ENCODE measurements around the gene SLC26A4. TPM values are rescaled to one million over a fixed set of nuclear protein-coding genes. Genes with fewer than 3 reads are reported as not detected.

SLC26A4 gene
- total and polyA plus RNA-seq, 10 of the 15 experiments (the other 5 are each of a cell fraction or from before 2014, with no cell fraction given): 0.01 to 0.18 (median 0.08) TPM; not detected in 5

DNA sequence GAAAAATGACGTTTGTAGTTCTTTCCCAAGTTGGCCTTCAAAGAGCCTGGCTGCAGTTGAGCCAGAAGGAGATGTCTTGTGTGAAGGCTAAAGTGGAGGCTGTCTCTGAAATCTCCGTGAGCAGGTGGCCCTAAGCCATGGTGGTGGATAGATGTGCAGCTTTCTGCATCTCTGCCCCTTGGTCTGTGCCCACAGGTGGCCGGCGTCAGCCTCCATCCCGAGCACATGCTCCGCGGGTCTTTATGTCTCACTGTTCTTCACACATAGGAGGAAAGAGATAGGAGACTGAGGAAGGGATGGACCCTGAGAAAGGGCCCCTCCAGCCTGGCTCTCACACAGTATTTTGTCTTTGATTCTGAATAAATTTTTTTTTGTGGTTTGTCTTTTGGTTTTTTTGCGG lies 30.3 kb upstream of the SLC26A4 start:
- no peaks in the 10 kb centered on the region; the same call in 1 of the 2 replicates for H4K20me1 ChIP-seq (ENCODE audit: control insufficient read depth, insufficient read depth)
- H3K4me2 ChIP-seq (ENCODE audit: control insufficient read depth, insufficient read depth): no peak overlapping the region
- no peak overlapping the region for H3K9ac ChIP-seq (ENCODE audit: control insufficient read depth, insufficient read depth, low read length)
- no peak for TF ChIP-seq RB1 (IDR thresholded peaks at IDR 0.05; ENCODE audit: borderline replicate concordance)
- TF ChIP-seq TARDBP (IDR thresholded peaks at IDR 0.05; ENCODE audit: borderline replicate concordance): no peak
- TF ChIP-seq NR2F1 (conservative IDR thresholded peaks at IDR 0.05): no peak
- TF ChIP-seq ZBTB4 (CRISPR knock-in tag; IDR thresholded peaks at IDR 0.05): no peak
- no peak for TF ChIP-seq RELA (IDR thresholded peaks at IDR 0.05; ENCODE audit: borderline replicate concordance, partially characterized antibody)
- no peak for TF ChIP-seq GATAD2B (conservative IDR thresholded peaks at IDR 0.05; ENCODE audit: low read depth)
- no peak for TF ChIP-seq NR2C2 (IDR thresholded peaks at IDR 0.05; ENCODE audit: borderline replicate concordance, control insufficient read depth, insufficient read length, low read depth)
- TF ChIP-seq, protein P1, sequence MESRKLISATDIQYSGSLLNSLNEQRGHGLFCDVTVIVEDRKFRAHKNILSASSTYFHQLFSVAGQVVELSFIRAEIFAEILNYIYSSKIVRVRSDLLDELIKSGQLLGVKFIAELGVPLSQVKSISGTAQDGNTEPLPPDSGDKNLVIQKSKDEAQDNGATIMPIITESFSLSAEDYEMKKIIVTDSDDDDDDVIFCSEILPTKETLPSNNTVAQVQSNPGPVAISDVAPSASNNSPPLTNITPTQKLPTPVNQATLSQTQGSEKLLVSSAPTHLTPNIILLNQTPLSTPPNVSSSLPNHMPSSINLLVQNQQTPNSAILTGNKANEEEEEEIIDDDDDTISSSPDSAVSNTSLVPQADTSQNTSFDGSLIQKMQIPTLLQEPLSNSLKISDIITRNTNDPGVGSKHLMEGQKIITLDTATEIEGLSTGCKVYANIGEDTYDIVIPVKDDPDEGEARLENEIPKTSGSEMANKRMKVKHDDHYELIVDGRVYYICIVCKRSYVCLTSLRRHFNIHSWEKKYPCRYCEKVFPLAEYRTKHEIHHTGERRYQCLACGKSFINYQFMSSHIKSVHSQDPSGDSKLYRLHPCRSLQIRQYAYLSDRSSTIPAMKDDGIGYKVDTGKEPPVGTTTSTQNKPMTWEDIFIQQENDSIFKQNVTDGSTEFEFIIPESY (IDR thresholded peaks at IDR 0.05): no peak
- TF ChIP-seq HDAC6 (IDR thresholded peaks at IDR 0.05; ENCODE audit: unreplicated experiment): no peak
- TF ChIP-seq ZZZ3 (IDR thresholded peaks at IDR 0.05; ENCODE audit: control insufficient read depth, insufficient read length, low read depth): no peak
- TF ChIP-seq TBL1XR1 (IDR thresholded peaks at IDR 0.05; ENCODE audit: low read depth, low read length): no peak
- no peak for TF ChIP-seq FOXM1 (IDR thresholded peaks at IDR 0.05; ENCODE audit: low read depth, low read length)
- TF ChIP-seq BACH1 (IDR thresholded peaks at IDR 0.05; ENCODE audit: borderline replicate concordance): no peak
- H3K36me3 ChIP-seq (ENCODE audit: control insufficient read depth in 2 of 2, insufficient read depth in 2 of 2, low read length in 1 of 2): no peaks in the 10 kb centered on the region; a peak in 1 of 4 replicates
- RAD21 ChIA-PET (ENCODE audit: unreplicated experiment): no interaction called here
- CTCF ChIA-PET: no interaction called here
- no peaks in the 10 kb centered on the region for H3K79me2 ChIP-seq (ENCODE audit: control insufficient read depth, insufficient read depth, low read length)
- POLR2A ChIA-PET: no interaction called here
- SMC1A ChIA-PET (ENCODE audit: uncharacterized antibody, unreplicated experiment): no interaction called here
- no peak for FAIRE-seq
- no peak for ATAC-seq
- WGBS (ENCODE audit: insufficient coverage, insufficient replicate concordance, low lambda C conversion rate, missing lambda C conversion rate): 69% methylated on average over 8 of the region's 8 CpGs
- DNase-seq (ENCODE audit: low read depth, low spot score): no peak
- no TSS peak for BruUV-seq (replicated peaks)
- H3K4me1 ChIP-seq (ENCODE audit: control insufficient read depth, insufficient read depth, low read length): peaks cover 5% of the 10 kb centered on the region
- H3K27me3 ChIP-seq (replicated peaks in 1 of 2; ENCODE audit: control insufficient read depth in 2 of 2, insufficient read depth in 2 of 2, low read length in 1 of 2): no peaks in the 10 kb centered on the region
- no peaks in the 10 kb centered on the region; the same call in 2 of the 3 replicates for H3K9me3 ChIP-seq (replicated peaks; ENCODE audit: control insufficient read depth, insufficient read depth, low read length)
- H2AFZ ChIP-seq (ENCODE audit: control insufficient read depth, low read depth, low read length): no peak overlapping the region
- no peak overlapping the region for H3K27ac ChIP-seq (ENCODE audit: control insufficient read depth, insufficient read depth)
- H3K4me3 ChIP-seq: no peak overlapping the region
- in situ Hi-C loops (cut with MboI) (no loop called here), intact Hi-C loops (cut with micrococcal nuclease; ENCODE audit: unreplicated experiment) (no loop called here)
